HUES48 (cell line): ENCODE measurements around the gene SYT5.

ENCODE experiments used
- H3K27ac ChIP-seq: one replicate; pipeline ENCODE4 v1.7.0; 2013; ENCODE audit warnings: low read depth, low read length, inconsistent platforms
- H3K27me3 ChIP-seq: 2 replicates; pipeline ENCODE4 v1.6.1; 2013; ENCODE audit warnings: mild to moderate bottlenecking, low read length; ENCODE audit not compliant: control insufficient read depth, insufficient read depth
- H3K36me3 ChIP-seq: 2 replicates; pipeline ENCODE4 v1.6.1; 2013; ENCODE audit warnings: low read length; ENCODE audit not compliant: control insufficient read depth, insufficient read depth
- H3K4me1 ChIP-seq: 2 replicates; pipeline ENCODE4 v1.6.1; 2013; ENCODE audit warnings: mild to moderate bottlenecking, low read length; ENCODE audit not compliant: control insufficient read depth, insufficient read depth
- H3K4me3 ChIP-seq: 2 replicates; pipeline ENCODE4 v1.5.1; 2013; ENCODE audit warnings: mild to moderate bottlenecking, low read depth, low read length
- H3K9ac ChIP-seq: 2 replicates; pipeline ENCODE4 v1.6.1; 2013; ENCODE audit warnings: mild to moderate bottlenecking, low read depth, low read length, moderate library complexity
- H3K9me3 ChIP-seq: 2 replicates; pipeline ENCODE4 v1.6.1; 2013; ENCODE audit warnings: low read length; ENCODE audit not compliant: control insufficient read depth, insufficient read depth

SYT5 gene

DNA sequence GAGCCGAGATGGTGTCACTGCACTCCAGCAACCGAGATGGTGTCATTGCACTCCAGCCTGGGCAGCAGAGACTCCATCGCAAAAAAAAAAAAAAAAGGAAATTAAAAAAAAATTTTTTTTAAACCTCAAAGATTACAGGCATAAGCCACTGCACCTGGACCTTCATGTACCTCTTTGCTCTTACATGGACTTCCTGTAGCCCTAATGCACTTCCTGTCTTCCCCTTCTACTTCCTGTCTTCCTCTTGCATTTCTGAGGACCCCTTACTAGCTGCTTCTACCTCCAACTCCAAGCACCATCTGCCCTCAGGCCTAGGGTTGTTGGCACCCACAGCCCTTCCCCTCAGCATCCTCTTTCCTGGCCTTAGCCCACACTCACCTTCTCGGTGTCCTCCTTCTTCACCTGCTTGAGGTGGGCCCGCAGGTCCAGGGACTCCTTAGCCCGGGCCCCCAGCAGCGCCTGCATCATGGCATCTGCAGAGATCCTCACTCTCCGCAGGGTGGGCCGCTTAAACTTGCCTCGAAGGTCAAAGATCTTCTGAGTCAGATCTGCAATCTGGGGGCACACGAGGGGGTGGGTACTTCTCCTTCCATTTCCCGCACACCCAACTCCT, 26.3 kb downstream of the SYT5 start:
- Histone ChIP-seq H3K9me3 (0 out of 2 replicates have a peak, but pooled peaks cover 6% of the 10 kb centered on the region), H3K36me3 (peaks cover 7% of the 10 kb centered on the region; the same call in 1 of the 2 replicates), H3K4me3 (no peak overlapping the region), H3K27me3 (no peaks in the 10 kb centered on the region), H3K27ac (no peak overlapping the region), H3K9ac (no peak overlapping the region), H3K4me1 (peaks cover 7% of the 10 kb centered on the region)

DNA sequence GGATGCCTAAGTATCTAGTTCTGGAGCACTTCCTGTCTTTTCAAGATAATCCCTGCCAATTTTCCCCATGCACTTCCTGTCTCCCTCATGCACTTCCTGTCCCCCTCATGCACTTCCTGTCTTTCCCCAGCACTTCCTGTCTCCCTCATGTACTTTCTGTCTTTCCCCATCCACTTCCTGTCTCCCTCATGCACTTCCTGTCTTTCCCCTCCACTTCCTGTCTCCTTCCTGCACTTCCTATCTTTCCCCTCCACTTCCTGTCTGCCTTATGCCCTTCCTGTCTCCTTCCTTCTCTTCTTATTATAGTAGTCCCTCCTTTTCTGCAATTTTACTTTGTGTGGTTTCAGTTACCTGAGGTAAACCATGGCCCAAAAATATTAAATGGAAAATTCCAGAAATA, 28.1 kb downstream of the SYT5 start:
- H3K9me3 ChIP-seq = 0 out of 2 replicates have a peak, but pooled peaks cover 6% of the 10 kb centered on the region
- H3K27me3 ChIP-seq = no peaks in the 10 kb centered on the region
- no peak overlapping the region for H3K27ac ChIP-seq
- no peak overlapping the region for H3K9ac ChIP-seq
- H3K36me3 ChIP-seq = peaks cover 7% of the 10 kb centered on the region; the same call in 1 of the 2 replicates
- H3K4me3 ChIP-seq = no peak overlapping the region
- H3K4me1 ChIP-seq = peaks cover 16% of the 10 kb centered on the region

- Histone ChIP-seq H3K9me3 (0 out of 2 replicates have a peak, but pooled peaks cover 6% of the 10 kb centered on the region), H3K27ac (peak within 1 kb of the TSS; percentile 55), H3K4me1 (peaks cover 16% of the 10 kb centered on the region), H3K27me3 (no peaks in the 10 kb centered on the region), H3K9ac (no peak within 1 kb of the TSS), H3K36me3 (peaks cover 7% of the 10 kb centered on the region; the same call in 1 of the 2 replicates), H3K4me3 (peak within 1 kb of the TSS; percentile 47)
Observed at GRCh38 chr19:55149078-55150003, 30.7 kb downstream of the SYT5 start, which contains the start of gene TNNT1. TSS of gene TNNT1 (minus strand) at chr19:55149206. CDS start at chr19:55147157, 2,049 bp downstream.

- Histone ChIP-seq H3K27ac (peak overlapping the region; percentile 8), H3K9ac (no peak overlapping the region), H3K4me1 (peaks cover 16% of the 10 kb centered on the region), H3K4me3 (no peak overlapping the region), H3K27me3 (no peaks in the 10 kb centered on the region), H3K36me3 (peaks cover 3% of the 10 kb centered on the region; the same call in 1 of the 2 replicates), H3K9me3 (0 out of 2 replicates have a peak, but pooled peaks cover 6% of the 10 kb centered on the region)
Observed at GRCh38 chr19:55147545-55148251, 32.4 kb downstream of the SYT5 start.

DNA sequence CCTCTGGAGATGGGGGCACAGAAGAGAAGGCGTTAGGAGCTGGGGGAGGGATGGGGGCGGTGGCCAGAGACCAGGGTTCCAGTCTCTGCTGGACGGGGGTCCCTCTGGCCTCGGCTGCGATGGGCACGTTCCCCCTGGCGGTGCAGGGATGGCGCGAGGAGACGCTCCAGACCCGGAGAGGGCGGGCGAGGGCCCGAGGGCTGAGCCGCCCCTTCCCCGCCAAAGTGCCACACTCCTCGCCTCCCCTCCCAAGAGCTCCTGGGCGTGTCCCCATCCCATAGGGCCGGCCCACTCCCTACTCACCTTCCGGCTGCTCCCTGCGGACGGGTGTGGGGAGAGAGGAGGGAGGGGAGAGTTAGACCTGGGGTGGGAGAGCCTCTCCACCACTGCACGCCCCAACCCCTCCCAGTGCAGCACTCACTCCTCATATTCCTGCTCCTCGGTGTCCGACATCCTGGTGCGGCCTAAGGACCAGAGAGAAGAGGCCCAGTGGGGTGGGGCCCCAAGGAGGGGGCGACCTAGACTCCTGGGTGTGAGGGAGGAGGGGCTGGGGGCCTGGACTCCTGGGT, 33.3 kb downstream of the SYT5 start:
- H3K9me3 ChIP-seq = no peaks in the 10 kb centered on the region
- H3K27me3 ChIP-seq = no peaks in the 10 kb centered on the region
- peak overlapping the region; percentile 81 for H3K27ac ChIP-seq
- no peak overlapping the region for H3K9ac ChIP-seq
- peaks cover 3% of the 10 kb centered on the region; the same call in 1 of the 2 replicates for H3K36me3 ChIP-seq
- peak overlapping the region; percentile 75 for H3K4me3 ChIP-seq
- peaks cover 16% of the 10 kb centered on the region for H3K4me1 ChIP-seq

- Histone ChIP-seq H3K27ac (peak overlapping the region; percentile 81), H3K4me1 (peaks cover 16% of the 10 kb centered on the region), H3K36me3 (0 out of 2 replicates have a peak, but pooled peaks cover under 1% of the 10 kb centered on the region), H3K27me3 (no peaks in the 10 kb centered on the region), H3K4me3 (peak overlapping the region; percentile 75), H3K9me3 (no peaks in the 10 kb centered on the region), H3K9ac (no peak overlapping the region)
Observed at GRCh38 chr19:55146078-55146704, 33.9 kb downstream of the SYT5 start.

GRCh38 chr19:55145232-55145631, 34.9 kb downstream of the SYT5 start:
- Histone ChIP-seq H3K4me1 (peaks cover 20% of the 10 kb centered on the region), H3K27ac (no peak overlapping the region)

GRCh38 chr19:55141696-55142095, 38.4 kb downstream of the SYT5 start:
- no peaks in the 10 kb centered on the region for H3K9me3 ChIP-seq
- 0 out of 2 replicates have a peak, but pooled peaks cover 4% of the 10 kb centered on the region for H3K4me1 ChIP-seq
- H3K9ac ChIP-seq = no peak overlapping the region
- H3K27me3 ChIP-seq = no peaks in the 10 kb centered on the region
- H3K27ac ChIP-seq = no peak overlapping the region
- H3K4me3 ChIP-seq = 0 out of 2 replicates have a peak overlapping the region, but pooled peaks have one; percentile 20
- H3K36me3 ChIP-seq = peaks cover 4% of the 10 kb centered on the region; the same call in 1 of the 2 replicates

More at GRCh38 chr19:55145232-55145631, 34.9 kb downstream of the SYT5 start:
- Histone ChIP-seq H3K36me3 (no peaks in the 10 kb centered on the region), H3K9me3 (no peaks in the 10 kb centered on the region), H3K9ac (no peak overlapping the region), H3K4me3 (no peak overlapping the region; the same call in 1 of the 2 replicates), H3K27me3 (no peaks in the 10 kb centered on the region)

DNA sequence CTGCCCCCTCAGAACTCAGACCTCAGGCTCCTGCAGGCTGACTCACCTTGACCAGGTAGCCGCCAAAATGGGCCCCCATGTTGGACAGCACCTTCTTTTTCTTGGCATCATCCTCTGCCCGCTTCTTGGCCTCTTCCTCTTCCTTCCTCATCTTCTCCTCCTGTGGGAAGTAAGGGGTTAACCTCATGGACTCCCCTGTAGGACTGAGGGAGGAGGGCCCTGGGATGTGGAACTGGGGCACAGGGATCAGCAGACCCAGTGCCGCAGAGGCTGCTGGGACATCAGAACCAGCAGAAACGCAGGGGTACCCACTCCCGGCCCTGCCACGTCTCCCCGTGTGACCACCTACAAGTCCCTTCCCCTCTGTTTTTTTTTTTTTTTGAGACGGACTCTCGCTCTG, 42.2 kb downstream of the SYT5 start:
- H3K9ac ChIP-seq = no peak overlapping the region
- no peak overlapping the region for H3K4me3 ChIP-seq
- H3K9me3 ChIP-seq = no peaks in the 10 kb centered on the region
- peaks cover 17% of the 10 kb centered on the region; the same call in 1 of the 2 replicates for H3K36me3 ChIP-seq
- no peaks in the 10 kb centered on the region for H3K27me3 ChIP-seq
- no peak overlapping the region for H3K27ac ChIP-seq
- 0 out of 2 replicates have a peak, but pooled peaks cover 4% of the 10 kb centered on the region for H3K4me1 ChIP-seq
